Smooth muscle cell (in vitro differentiated cells): Measurements from ENCODE around the gene CDC42EP3. TPM values are rescaled to one million over a fixed set of nuclear protein-coding genes. Genes with fewer than 3 reads are reported as not detected.

Experiments used
- DNase-seq: peaks from one replicate; lab custom pipeline; 2025; ENCODE audit not compliant: unreplicated experiment; lab: John Stamatoyannopoulos, UW
- H2AFZ ChIP-seq: fragments of 200-600 bp; sonication (generic); 2 replicates; pipeline ENCODE4 v1.6.0; 2016; ENCODE audit warnings: antibody characterized with exemption, low read depth, mild to moderate bottlenecking
- H3F3A ChIP-seq: fragments of 200-600 bp; sonication (generic); 2 replicates; pipeline ENCODE4 v1.6.0; 2017; ENCODE audit warnings: antibody characterized with exemption, low read depth
- H3K27ac ChIP-seq: fragments of 200-600 bp; sonication (generic); 2 replicates; pipeline ENCODE4 v1.5.1; 2016; ENCODE audit warnings: low read depth, mild to moderate bottlenecking
- H3K27me3 ChIP-seq: fragments of 200-600 bp; sonication (generic); 2 replicates; pipeline ENCODE4 v1.6.1; 2016; ENCODE audit warnings: low read depth, mild to moderate bottlenecking
- H3K36me3 ChIP-seq: fragments of 200-600 bp; sonication (generic); 2 replicates; pipeline ENCODE4 v1.5.1; 2016; ENCODE audit warnings: low read depth
- H3K4me1 ChIP-seq: fragments of 200-600 bp; sonication (generic); 2 replicates; pipeline ENCODE4 v1.5.1; 2016; ENCODE audit warnings: low read depth
- H3K4me2 ChIP-seq: fragments of 200-600 bp; sonication (generic); 2 replicates; pipeline ENCODE4 v1.6.0; 2016; ENCODE audit warnings: mild to moderate bottlenecking
- H3K4me3 ChIP-seq: fragments of 200-600 bp; sonication (generic); 2 replicates; pipeline ENCODE4 v1.5.1; 2016; ENCODE audit warnings: mild to moderate bottlenecking
- H3K79me2 ChIP-seq: fragments of 200-600 bp; sonication (generic); 2 replicates; pipeline ENCODE4 v1.6.0; 2016; ENCODE audit warnings: low read depth, mild to moderate bottlenecking
- H3K9ac ChIP-seq: fragments of 200-600 bp; sonication (generic); 2 replicates; pipeline ENCODE4 v1.6.0; 2016; ENCODE audit warnings: low read depth
- H3K9me3 ChIP-seq: fragments of 200-600 bp; sonication (generic); replicated peaks from 2 replicates; pipeline ENCODE4 v1.5.1; 2016; ENCODE audit warnings: low read depth
- H4K20me1 ChIP-seq: fragments of 200-600 bp; sonication (generic); 2 replicates; pipeline ENCODE4 v1.6.0; 2016; ENCODE audit warnings: low read depth
- CTCF ChIP-seq: fragments of 200-600 bp; sonication (generic); IDR thresholded peaks from 2 replicates; pipeline ENCODE4 v1.5.1; 2017; ENCODE audit warnings: borderline replicate concordance, mild to moderate bottlenecking, antibody characterized with exemption; ENCODE audit not compliant: insufficient read depth, poor library complexity, severe bottlenecking
- WGBS: methylation state at CpG from one replicate; pipeline ENCODE4 v1.1.7; 2016; ENCODE audit warnings: low lambda C conversion rate; 5-methylcytosine and 5-hydroxymethylcytosine counted together
- polyA plus RNA-seq: library from polyadenylated mRNA; unstranded; fragments of >200 nt; fragmentation: Nextera tagmentation; extraction: Ambion mirVana; gene quantifications from 2 replicates; pipeline ENCODE4 v1.2.1, GENCODE V29; 2016
- total RNA-seq: library from RNA; depleted of rRNA; stranded (reverse); fragments of >200 nt; gene quantifications from 2 replicates; pipeline ENCODE4 v1.2.3, GENCODE V29; 2014

The CDC42EP3 gene
- total and polyA plus RNA-seq, 2 experiments from 2014 or later, result 40.0 to 51.1 TPM

- Histone ChIP-seq H3K4me1 (peaks cover 2% of the 10 kb centered on the region), H2AFZ (no peak overlapping the region), H3F3A (no peaks in the 10 kb centered on the region), H3K79me2 (peaks cover 80% of the 10 kb centered on the region), H3K27ac (no peak overlapping the region), H3K4me3 (no peak overlapping the region), H3K9ac (no peak overlapping the region), H3K36me3 (peaks cover 4% of the 10 kb centered on the region), H3K27me3 (no peaks in the 10 kb centered on the region), H3K9me3 (no peaks in the 10 kb centered on the region), H4K20me1 (peaks cover 94% of the 10 kb centered on the region), H3K4me2 (no peak overlapping the region)
- TF ChIP-seq CTCF, result no peak
- WGBS, result 95% methylated on average over 9 of the region's 9 CpGs
- DNase-seq, result no peak
Measured at GRCh38 chr2:37648331-37649011, 23.0 kb downstream of the CDC42EP3 start.

- H3F3A ChIP-seq, result no peaks in the 10 kb centered on the region
- no peak for DNase-seq
- H3K4me1 ChIP-seq, result no peaks in the 10 kb centered on the region
- peaks cover 4% of the 10 kb centered on the region for H3K36me3 ChIP-seq
- no peak overlapping the region for H2AFZ ChIP-seq
- H3K4me3 ChIP-seq, result no peak overlapping the region
- no peaks in the 10 kb centered on the region for H3K9me3 ChIP-seq
- WGBS, result 91% methylated on average over 2 of the region's 2 CpGs
- peaks cover 78% of the 10 kb centered on the region for H3K79me2 ChIP-seq
- no peak for TF ChIP-seq CTCF
- no peak overlapping the region for H3K27ac ChIP-seq
- H3K27me3 ChIP-seq, result no peaks in the 10 kb centered on the region
- H3K9ac ChIP-seq, result no peak overlapping the region
- no peak overlapping the region for H3K4me2 ChIP-seq
- H4K20me1 ChIP-seq, result peaks cover 91% of the 10 kb centered on the region
Measured at GRCh38 chr2:37647971-37648330, 23.5 kb downstream of the CDC42EP3 start.

GRCh38 chr2:37645836-37646235, 25.6 kb downstream of the CDC42EP3 start:
- Histone ChIP-seq H3K27me3 (no peaks in the 10 kb centered on the region), H3K27ac (no peak overlapping the region), H3K36me3 (peaks cover 4% of the 10 kb centered on the region), H3K9ac (no peak overlapping the region), H3K4me1 (no peaks in the 10 kb centered on the region), H2AFZ (no peak overlapping the region), H3K9me3 (no peaks in the 10 kb centered on the region), H3K4me2 (no peak overlapping the region), H3F3A (no peaks in the 10 kb centered on the region), H3K79me2 (peaks cover 68% of the 10 kb centered on the region), H4K20me1 (peaks cover 72% of the 10 kb centered on the region), H3K4me3 (no peak overlapping the region)
- TF ChIP-seq CTCF, result no peak
- DNase-seq, result no peak
- 96% methylated on average over 9 of the region's 9 CpGs for WGBS

- Histone ChIP-seq H3K27ac (no peak overlapping the region), H3K79me2 (peaks cover 64% of the 10 kb centered on the region), H2AFZ (no peak overlapping the region), H3K9me3 (no peaks in the 10 kb centered on the region), H3K4me1 (no peaks in the 10 kb centered on the region), H3K4me3 (no peak overlapping the region), H3K4me2 (no peak overlapping the region), H3F3A (no peaks in the 10 kb centered on the region), H3K27me3 (no peaks in the 10 kb centered on the region), H3K9ac (no peak overlapping the region), H4K20me1 (peaks cover 67% of the 10 kb centered on the region), H3K36me3 (peaks cover 4% of the 10 kb centered on the region)
- TF ChIP-seq CTCF, result no peak
- WGBS, result 90% methylated on average over 6 of the region's 6 CpGs
- no peak for DNase-seq
Measured at GRCh38 chr2:37645362-37645761, 26.1 kb downstream of the CDC42EP3 start.
